NB4 (cell line): ENCODE data around the gene UGT8.

Source experiments
- POLR2A ChIP-seq: IDR thresholded peaks from 2 replicates; pipeline ENCODE4 v1.6.1; 2011; ENCODE audit warnings: mild to moderate bottlenecking; ENCODE audit not compliant: insufficient read length; ENCODE audit errors: extremely low read depth
- TF ChIP-seq, protein P1 (sequence below): IDR thresholded peaks from one replicate; pipeline ENCODE4 v1.5.1; 2012; ENCODE audit warnings: low read depth, low read length

DNA sequence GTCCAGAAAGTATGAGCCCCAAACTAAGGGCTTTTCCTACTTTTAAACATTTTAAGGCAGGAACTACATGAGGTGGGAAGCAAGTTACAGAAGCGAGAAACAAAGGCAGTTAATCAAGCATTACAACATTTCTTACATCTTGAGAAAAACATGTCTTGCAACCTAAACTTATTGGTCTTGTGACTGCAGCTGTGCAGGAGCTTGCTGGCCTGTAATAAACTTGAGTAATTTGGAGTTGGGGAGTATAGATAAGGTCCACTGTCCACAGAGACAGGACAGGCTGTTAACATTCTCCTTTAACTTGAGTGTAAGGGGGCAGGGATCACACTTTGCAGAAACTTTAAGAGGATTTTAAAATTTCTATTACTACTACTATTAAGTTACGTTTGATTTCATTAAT lies 2.7 kb upstream of the UGT8 start:
- no peak for TF ChIP-seq POLR2A
- TF ChIP-seq, protein P1, sequence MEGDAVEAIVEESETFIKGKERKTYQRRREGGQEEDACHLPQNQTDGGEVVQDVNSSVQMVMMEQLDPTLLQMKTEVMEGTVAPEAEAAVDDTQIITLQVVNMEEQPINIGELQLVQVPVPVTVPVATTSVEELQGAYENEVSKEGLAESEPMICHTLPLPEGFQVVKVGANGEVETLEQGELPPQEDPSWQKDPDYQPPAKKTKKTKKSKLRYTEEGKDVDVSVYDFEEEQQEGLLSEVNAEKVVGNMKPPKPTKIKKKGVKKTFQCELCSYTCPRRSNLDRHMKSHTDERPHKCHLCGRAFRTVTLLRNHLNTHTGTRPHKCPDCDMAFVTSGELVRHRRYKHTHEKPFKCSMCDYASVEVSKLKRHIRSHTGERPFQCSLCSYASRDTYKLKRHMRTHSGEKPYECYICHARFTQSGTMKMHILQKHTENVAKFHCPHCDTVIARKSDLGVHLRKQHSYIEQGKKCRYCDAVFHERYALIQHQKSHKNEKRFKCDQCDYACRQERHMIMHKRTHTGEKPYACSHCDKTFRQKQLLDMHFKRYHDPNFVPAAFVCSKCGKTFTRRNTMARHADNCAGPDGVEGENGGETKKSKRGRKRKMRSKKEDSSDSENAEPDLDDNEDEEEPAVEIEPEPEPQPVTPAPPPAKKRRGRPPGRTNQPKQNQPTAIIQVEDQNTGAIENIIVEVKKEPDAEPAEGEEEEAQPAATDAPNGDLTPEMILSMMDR: no peak
